GM19324 (cell line): ENCODE measurements around the gene SLC39A11.
"Not testable (repeated sequence)": the region's sequence is repeated elsewhere in the genome, so short reads cannot be mapped to it uniquely, and the experiment has no call there.

Experiments used
- ATAC-seq: cut with Tn5 transposase; IDR thresholded peaks from one replicate; pipeline ENCODE4 v1.9.1; 2021; ENCODE audit warnings: mild to moderate bottlenecking, moderate library complexity; ENCODE audit not compliant: unreplicated experiment, low FRiP score

SLC39A11 gene

DNA sequence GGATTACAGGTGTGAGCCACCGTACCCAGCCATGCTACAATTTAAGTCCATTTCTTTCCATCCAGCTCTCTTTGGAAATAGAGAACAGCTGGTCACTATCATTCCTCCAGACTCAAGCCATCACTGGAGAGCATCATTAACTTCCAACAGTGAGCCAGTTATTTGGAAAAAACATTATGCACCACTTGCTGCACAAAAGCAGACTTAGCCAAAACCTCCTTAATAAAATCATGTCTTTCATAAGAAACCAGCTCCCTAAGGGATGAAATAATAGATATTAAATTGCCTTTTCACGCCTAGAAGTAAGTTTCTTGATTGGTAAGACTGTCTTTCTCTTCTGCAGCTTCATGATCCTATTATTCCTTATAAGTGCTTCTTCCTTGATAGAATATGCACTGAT lies 17.9 kb downstream of the SLC39A11 start:
- no peak for ATAC-seq

- ATAC-seq, result no peak
Measured at GRCh38 chr17:73072219-73072962, 20.1 kb downstream of the SLC39A11 start.

DNA sequence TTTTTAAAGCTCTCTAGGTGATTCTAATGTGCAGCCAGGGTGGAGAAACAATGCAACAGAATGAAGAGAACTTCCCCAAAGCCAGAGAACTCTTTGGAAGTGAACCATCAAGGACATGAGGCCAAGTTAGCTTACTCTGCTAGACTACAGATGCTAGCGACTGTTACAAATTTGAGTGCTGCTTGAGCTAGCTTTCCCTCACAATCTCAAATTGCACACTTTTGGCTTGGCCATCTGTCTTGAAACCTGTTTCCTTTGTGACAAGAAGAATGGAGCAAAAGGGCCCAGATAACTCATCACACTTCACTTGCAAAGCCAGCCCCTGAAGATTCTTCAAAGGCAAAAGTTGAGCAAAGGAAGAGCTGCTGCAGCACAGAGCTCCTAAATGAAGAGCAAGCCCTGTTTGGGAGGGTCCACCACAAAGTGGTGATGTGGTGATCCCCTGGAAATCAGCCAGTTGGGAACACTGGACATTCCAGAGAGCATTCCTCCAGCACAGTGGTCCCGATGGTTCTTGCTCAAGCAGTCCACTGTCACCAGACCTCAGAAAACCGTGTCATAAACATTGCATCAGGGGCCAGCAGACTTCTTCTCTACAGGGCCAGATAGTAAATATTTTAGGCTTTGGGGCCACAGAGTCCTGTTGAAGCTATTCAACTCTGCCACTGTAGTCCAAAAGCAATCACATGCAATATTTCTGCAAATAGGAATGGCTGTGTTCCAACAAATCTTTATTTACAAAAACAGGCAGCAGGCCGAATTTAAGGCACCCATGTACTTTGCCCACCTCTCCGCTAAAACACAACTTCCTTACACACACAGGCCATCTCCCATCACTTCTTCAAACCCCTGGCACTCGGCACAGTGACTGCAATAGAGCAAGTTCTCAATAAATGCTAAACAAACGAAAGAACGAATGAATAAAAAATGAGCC lies 21.2 kb downstream of the SLC39A11 start:
- no peak for ATAC-seq

GRCh38 chr17:73069841-73070240 lies 22.6 kb downstream of the SLC39A11 start:
- ATAC-seq, result no peak

GRCh38 chr17:73069164-73069770 lies 23.2 kb downstream of the SLC39A11 start:
- no peak for ATAC-seq

- no peak for ATAC-seq
Measured at GRCh38 chr17:73068322-73069153, 23.9 kb downstream of the SLC39A11 start.

- not testable (repeated sequence) for ATAC-seq
Measured at GRCh38 chr17:73067699-73068098, 24.8 kb downstream of the SLC39A11 start.

GRCh38 chr17:73067075-73067474 lies 25.4 kb downstream of the SLC39A11 start:
- no peak for ATAC-seq

- no peak for ATAC-seq
Measured at GRCh38 chr17:73066148-73066884, 26.2 kb downstream of the SLC39A11 start.

DNA sequence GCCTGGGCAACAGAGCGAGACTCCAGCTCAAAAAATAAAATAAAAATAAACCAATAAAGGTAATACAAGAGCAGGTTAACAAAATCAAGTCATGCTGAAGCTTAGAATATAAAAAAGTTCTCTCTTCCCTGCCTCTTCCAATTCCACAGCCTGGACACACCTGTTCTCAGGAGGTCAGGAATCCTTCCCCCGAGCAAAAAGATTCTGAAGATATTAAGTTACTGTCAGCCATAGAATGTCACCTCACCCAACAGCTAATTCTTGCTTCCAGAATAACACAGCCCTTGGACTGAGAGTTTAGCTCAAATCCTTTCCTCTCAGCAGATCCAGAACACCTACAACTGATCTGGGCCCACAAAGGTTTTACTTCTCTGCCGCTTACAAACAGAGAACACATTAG lies 27.1 kb downstream of the SLC39A11 start:
- no peak for ATAC-seq

DNA sequence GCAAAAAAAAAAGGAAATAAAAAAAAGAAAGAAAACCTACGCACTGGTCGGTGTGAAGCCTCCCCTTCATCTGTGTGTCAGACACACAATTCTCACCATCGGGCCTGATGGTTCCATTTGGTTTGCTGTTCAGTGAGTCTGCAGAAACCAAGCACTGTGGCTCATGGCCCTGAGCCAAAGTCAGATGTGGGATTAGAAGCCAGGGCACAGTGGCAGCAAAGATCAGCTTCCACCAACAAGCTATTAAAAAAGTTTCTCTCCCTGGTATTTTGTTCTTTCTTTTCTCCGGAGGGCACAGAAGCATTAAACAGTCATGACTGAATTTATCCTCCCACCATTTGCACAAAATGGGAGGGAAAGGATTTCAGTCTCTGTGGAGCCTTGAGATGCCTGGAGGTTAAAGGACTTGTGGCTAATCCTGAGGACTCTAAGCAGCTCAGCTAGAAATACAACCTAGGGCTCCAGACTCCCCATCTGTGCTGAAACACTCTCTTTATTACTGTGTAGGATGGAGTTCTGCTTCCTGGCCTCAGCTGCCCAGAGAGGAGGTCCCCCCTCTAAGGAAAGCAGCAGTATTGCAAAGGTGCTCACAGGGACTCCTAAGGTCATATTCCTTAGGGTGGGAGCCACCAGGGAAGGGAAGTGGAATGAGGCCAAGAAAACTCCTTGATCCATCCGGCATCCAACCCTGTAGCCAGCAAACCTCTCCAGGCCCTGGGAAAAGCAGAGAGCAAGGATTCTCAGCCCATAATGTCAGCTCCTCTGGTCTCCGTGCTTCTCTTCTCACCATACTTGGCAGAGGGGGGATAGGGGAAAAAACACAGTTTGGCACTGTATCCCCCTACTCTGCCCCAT lies 28.2 kb downstream of the SLC39A11 start:
- ATAC-seq, result no peak

GRCh38 chr17:73062726-73063125 lies 29.8 kb downstream of the SLC39A11 start:
- ATAC-seq, result no peak

DNA sequence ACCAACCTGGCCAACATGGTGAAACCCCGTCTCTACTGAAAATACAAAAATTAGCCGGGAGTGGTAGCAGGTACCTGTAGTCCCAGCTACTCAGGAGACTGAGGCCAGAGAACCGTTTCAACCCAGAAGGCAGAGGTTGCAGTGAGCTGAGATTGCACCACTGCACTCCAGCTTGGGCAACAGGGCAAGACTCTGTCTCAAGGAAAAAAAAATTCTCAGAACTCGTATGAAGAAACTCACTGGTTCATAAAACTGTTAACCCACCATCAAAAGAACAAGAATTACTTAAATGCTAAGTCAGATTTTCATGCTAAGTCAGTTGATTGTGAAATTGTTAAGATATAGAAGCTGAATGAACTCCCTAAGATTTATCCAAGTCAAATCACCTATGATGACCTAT lies 31.3 kb downstream of the SLC39A11 start:
- ATAC-seq, result no peak

- ATAC-seq, result no peak
Measured at GRCh38 chr17:73060721-73061120, 31.8 kb downstream of the SLC39A11 start.

DNA sequence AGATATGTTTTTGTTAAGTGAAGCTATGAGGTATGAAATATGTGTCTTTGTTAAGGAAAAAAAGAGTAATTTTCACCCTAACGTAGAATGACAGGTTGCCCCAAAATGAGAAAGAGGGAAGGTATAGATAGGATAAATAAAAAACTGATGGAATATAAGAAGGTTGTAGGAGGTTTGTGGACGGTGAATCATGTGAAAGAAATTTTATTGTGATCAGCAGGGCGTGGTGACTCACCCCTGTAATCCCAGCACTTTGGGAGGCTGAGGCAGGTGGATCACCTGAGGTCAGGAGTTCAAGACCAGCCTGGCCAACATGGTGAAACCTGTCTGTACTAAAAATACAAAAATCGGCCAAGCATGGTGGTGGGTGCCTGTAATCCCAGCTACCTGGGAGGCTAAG lies 32.8 kb downstream of the SLC39A11 start:
- not testable (repeated sequence) for ATAC-seq

- no peak for ATAC-seq
Measured at GRCh38 chr17:73058022-73058421, 34.5 kb downstream of the SLC39A11 start.

DNA sequence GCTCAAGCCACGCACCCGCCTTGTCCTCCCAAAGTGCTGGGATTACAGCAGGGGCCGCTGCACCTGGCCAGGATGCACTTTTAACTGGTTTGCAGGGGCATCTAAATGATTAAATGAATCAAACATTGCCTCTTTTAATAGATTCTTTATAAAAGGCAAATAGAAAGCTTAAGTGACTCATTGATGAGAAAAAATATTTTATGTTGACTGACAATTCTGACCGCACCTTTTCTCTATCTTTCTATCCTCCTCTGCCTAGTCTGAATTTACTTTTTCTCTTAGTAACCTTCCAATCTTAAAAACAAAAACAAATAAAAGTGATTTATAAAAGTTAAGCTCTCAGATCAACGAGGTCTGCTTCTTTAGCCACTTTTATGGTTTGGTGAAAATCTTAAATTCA lies 35.3 kb downstream of the SLC39A11 start:
- no peak for ATAC-seq

GRCh38 chr17:73052923-73053322 lies 39.6 kb downstream of the SLC39A11 start:
- no peak for ATAC-seq

DNA sequence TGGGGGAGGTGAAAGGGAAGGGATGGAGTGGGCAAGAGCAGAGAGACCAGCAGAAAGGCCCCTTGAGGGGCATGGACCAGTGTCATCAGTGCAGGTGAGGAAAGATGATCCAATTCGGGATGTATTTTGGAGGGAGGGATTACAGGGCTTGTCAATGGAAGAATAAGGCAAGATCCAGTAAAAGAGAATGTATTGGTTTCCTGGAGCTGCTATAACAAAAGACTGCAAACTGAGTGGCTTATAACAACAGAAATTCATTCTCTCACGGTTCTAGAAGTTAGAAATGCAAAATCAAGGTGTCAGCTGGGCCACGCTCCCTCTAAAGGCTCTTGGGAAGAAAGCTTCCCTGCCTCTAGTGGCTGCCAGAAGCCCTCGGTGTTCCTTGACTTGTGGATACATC lies 41.7 kb downstream of the SLC39A11 start:
- ATAC-seq, result no peak
